B cell (primary cell): Measurements from ENCODE around the gene RRBP1.

ENCODE experiments used
- CTCF ChIP-seq: fragments of 200-600 bp; IDR thresholded peaks from one replicate; pipeline ENCODE4 v1.8.0; 2022; ENCODE audit warnings: antibody characterized with exemption, mild to moderate bottlenecking
- EZH2 ChIP-seq: IDR thresholded peaks from 2 replicates; pipeline ENCODE4 v1.6.1; 2012; ENCODE audit warnings: borderline replicate concordance, low read depth, mild to moderate bottlenecking, moderate library complexity, low read length; ENCODE audit not compliant: insufficient read depth, poor library complexity, severe bottlenecking

- no peak for TF ChIP-seq CTCF
- TF ChIP-seq EZH2 = no peak
These were observed 113.8 kb downstream of the RRBP1 start for GRCh38 chr20:17568045-17568788.
